ENCODE data around the gene NUDT8. TPM values are rescaled to one million over a fixed set of nuclear protein-coding genes. Genes with fewer than 3 reads are reported as not detected.

Gene NUDT8
- total RNA-seq (2014; rRNA removed; shearing (Covaris generic)) (5.0 and 6.6 TPM in 2 replicates), polyA plus RNA-seq (2016; fragmentation: Nextera tagmentation; extraction: Ambion mirVana) (15.1 and 16.4 TPM in 2 replicates)
- long read RNA-seq, transcript NUDT8-202 (4 exons, 728 nt), result major isoform, 8 of 9 reads
- long read RNA-seq, partial matches to known transcripts, result 1 of 9 reads
- long read RNA-seq, other reads (novel, unspliced or antisense), result 0 of 9 reads

- Mint-ChIP-seq H3K27ac (peak within 1 kb of the TSS; percentile 86), H3K9me3 (peaks cover 4% of the 10 kb centered on the region; the same call in 2 of the 3 replicates), H3K27me3 (ENCODE audit: insufficient read depth, low read depth, poor library complexity) (peaks cover 25% of the 10 kb centered on the region), H3K4me1 (peaks cover 15% of the 10 kb centered on the region; the same call in 2 of the 3 replicates), H3K36me3 (ENCODE audit: low read depth) (peaks cover 19% of the 10 kb centered on the region), H3K4me3 (peak within 1 kb of the TSS; percentile 78)
- DNase-seq (ENCODE audit: low spot score) (peak; percentile 89), ATAC-seq (peak; percentile 55)
- 0 out of 2 replicates have a peak within 1 kb of the TSS, but pooled peaks have one; percentile 83 for H3K27ac ChIP-seq (ENCODE audit: low read depth)
- no peaks in the 10 kb centered on the region for H3K36me3 ChIP-seq (ENCODE audit: insufficient read depth)
- H3K4me3 ChIP-seq, result peak within 1 kb of the TSS; percentile 83
- H3K9me2 ChIP-seq (ENCODE audit: insufficient read depth), result no peaks in the 10 kb centered on the region
- no peaks in the 10 kb centered on the region for H3K27me3 ChIP-seq (ENCODE audit: insufficient read depth)
- H3K4me1 ChIP-seq (ENCODE audit: insufficient read depth), result peaks cover 10% of the 10 kb centered on the region; the same call in 1 of the 2 replicates
- H3F3A ChIP-seq (replicated peaks; ENCODE audit: low read depth), result peaks cover 5% of the 10 kb centered on the region; the same call in 1 of the 2 replicates
- TF ChIP-seq EZH2phosphoT487 (IDR thresholded peaks at IDR 0.05; ENCODE audit: unreplicated experiment) (no peak), ETS1 (IDR thresholded peaks at IDR 0.05) (no peak), STAT1 (IDR thresholded peaks at IDR 0.05; ENCODE audit: unreplicated experiment) (no peak), EZH2 (IDR thresholded peaks at IDR 0.05; ENCODE audit: low read depth, unreplicated experiment) (no peak), NANOG (IDR thresholded peaks at IDR 0.05; ENCODE audit: borderline replicate concordance) (no peak), JUNB (IDR thresholded peaks at IDR 0.05; ENCODE audit: unreplicated experiment) (no peak), POLR2AphosphoS5 (IDR thresholded peaks at IDR 0.05; ENCODE audit: low read depth) (peak; percentile 29; the same call in 1 of the 2 replicates), ZNF114 (CRISPR knock-in tag; IDR thresholded peaks at IDR 0.05) (no peak), CREB1 (CRISPR knock-in tag; IDR thresholded peaks at IDR 0.05; ENCODE audit: low read depth) (peak; percentile 48; the same call in 1 of the 2 replicates)
- TF ChIP-seq, protein P1, sequence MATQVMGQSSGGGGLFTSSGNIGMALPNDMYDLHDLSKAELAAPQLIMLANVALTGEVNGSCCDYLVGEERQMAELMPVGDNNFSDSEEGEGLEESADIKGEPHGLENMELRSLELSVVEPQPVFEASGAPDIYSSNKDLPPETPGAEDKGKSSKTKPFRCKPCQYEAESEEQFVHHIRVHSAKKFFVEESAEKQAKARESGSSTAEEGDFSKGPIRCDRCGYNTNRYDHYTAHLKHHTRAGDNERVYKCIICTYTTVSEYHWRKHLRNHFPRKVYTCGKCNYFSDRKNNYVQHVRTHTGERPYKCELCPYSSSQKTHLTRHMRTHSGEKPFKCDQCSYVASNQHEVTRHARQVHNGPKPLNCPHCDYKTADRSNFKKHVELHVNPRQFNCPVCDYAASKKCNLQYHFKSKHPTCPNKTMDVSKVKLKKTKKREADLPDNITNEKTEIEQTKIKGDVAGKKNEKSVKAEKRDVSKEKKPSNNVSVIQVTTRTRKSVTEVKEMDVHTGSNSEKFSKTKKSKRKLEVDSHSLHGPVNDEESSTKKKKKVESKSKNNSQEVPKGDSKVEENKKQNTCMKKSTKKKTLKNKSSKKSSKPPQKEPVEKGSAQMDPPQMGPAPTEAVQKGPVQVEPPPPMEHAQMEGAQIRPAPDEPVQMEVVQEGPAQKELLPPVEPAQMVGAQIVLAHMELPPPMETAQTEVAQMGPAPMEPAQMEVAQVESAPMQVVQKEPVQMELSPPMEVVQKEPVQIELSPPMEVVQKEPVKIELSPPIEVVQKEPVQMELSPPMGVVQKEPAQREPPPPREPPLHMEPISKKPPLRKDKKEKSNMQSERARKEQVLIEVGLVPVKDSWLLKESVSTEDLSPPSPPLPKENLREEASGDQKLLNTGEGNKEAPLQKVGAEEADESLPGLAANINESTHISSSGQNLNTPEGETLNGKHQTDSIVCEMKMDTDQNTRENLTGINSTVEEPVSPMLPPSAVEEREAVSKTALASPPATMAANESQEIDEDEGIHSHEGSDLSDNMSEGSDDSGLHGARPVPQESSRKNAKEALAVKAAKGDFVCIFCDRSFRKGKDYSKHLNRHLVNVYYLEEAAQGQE (IDR thresholded peaks at IDR 0.05; ENCODE audit: unreplicated experiment), result no peak
- TF ChIP-seq, protein P2, sequence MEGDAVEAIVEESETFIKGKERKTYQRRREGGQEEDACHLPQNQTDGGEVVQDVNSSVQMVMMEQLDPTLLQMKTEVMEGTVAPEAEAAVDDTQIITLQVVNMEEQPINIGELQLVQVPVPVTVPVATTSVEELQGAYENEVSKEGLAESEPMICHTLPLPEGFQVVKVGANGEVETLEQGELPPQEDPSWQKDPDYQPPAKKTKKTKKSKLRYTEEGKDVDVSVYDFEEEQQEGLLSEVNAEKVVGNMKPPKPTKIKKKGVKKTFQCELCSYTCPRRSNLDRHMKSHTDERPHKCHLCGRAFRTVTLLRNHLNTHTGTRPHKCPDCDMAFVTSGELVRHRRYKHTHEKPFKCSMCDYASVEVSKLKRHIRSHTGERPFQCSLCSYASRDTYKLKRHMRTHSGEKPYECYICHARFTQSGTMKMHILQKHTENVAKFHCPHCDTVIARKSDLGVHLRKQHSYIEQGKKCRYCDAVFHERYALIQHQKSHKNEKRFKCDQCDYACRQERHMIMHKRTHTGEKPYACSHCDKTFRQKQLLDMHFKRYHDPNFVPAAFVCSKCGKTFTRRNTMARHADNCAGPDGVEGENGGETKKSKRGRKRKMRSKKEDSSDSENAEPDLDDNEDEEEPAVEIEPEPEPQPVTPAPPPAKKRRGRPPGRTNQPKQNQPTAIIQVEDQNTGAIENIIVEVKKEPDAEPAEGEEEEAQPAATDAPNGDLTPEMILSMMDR (conservative IDR thresholded peaks at IDR 0.05; ENCODE audit: low read depth in 2 of 2), result peak; percentile 76 to 82
- H3K79me2 ChIP-seq (replicated peaks; ENCODE audit: insufficient read depth), result no peaks in the 10 kb centered on the region
- H4K20me1 ChIP-seq (replicated peaks; ENCODE audit: insufficient read depth), result no peaks in the 10 kb centered on the region
- H3K4me2 ChIP-seq, result peak within 1 kb of the TSS; percentile 87
- peak within 1 kb of the TSS; percentile 83 for H2AFZ ChIP-seq
These were observed at the start of gene NUDT8 for GRCh38 chr11:67629386-67630227. Gene NUDT8, minus strand, starts transcription at chr11:67629937. Its CDS starts 26 bp downstream, at chr11:67629911.

All from GM23338 (cell line).